C4-2B (cell line): ENCODE data around the gene LRP3.

Source experiments
- H3K27ac ChIP-seq: fragments of 450-650 bp; 2 replicates; pipeline ENCODE4 v1.5.1; 2017
- ZFX ChIP-seq: fragments of 450-650 bp; IDR thresholded peaks from 2 replicates; pipeline ENCODE4 v1.6.1; 2017
- TF ChIP-seq, protein P1 (sequence below): fragments of 450-650 bp; conservative IDR thresholded peaks from 2 replicates; pipeline ENCODE4 v1.5.1; 2017; ENCODE audit warnings: mild to moderate bottlenecking

The LRP3 gene

DNA sequence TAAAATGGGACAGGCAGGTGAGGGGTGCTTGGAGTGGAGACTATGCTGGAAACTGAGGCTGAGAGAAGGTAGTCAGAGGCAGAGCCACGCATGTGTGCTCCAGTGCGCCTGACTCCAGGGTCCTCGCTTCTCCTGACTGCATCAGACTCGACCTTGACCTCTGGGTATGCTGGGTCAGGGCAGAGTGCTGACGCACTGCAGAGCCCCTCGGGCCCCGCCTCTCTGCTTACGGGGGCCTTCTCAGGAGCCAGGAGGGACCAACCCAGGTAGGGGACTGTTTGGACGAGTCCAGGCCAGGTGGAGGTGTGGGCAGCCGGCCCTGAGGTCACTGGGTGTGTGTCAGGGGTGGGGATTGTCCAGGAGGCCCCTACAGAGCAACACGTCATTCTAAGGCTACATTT lies 54.4 kb downstream of the LRP3 start:
- H3K27ac ChIP-seq = no peak overlapping the region
- TF ChIP-seq, protein P1, sequence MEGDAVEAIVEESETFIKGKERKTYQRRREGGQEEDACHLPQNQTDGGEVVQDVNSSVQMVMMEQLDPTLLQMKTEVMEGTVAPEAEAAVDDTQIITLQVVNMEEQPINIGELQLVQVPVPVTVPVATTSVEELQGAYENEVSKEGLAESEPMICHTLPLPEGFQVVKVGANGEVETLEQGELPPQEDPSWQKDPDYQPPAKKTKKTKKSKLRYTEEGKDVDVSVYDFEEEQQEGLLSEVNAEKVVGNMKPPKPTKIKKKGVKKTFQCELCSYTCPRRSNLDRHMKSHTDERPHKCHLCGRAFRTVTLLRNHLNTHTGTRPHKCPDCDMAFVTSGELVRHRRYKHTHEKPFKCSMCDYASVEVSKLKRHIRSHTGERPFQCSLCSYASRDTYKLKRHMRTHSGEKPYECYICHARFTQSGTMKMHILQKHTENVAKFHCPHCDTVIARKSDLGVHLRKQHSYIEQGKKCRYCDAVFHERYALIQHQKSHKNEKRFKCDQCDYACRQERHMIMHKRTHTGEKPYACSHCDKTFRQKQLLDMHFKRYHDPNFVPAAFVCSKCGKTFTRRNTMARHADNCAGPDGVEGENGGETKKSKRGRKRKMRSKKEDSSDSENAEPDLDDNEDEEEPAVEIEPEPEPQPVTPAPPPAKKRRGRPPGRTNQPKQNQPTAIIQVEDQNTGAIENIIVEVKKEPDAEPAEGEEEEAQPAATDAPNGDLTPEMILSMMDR = no peak
- TF ChIP-seq ZFX = no peak

DNA sequence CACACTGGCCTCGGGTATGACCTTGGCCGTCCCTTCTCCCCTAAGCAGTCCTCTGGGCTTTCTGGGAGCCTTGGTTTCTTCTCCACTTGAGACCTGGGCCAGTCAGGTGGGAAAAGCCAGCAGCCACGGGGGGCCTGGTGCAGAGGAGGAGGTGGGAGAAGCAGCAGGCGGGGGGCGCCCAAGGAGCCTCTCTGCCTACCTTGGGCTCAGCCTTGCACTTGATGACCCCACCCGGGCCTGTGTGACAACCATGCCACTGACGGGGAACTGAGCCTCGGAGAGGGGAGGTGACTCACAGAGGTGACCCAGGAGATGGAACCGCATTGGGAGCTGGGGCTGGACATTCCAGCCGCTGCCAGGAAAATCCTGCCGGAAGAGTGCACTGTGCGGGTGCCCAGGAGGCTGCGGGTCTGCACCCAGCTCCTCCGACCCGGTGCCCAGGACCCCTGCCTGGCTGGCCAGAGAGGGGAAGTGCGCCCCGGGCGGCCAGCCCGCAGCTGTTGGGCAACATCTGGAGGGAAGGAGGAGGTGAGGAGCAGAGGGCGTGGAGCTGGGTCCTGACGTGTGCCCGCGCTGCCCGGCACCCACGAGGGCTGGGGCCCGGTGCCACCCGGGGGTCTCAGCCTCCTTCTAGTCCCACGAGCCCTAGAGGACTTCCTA lies 55.0 kb downstream of the LRP3 start:
- no peak for TF ChIP-seq ZFX
- TF ChIP-seq, protein P1 = no peak
- no peak overlapping the region for H3K27ac ChIP-seq

DNA sequence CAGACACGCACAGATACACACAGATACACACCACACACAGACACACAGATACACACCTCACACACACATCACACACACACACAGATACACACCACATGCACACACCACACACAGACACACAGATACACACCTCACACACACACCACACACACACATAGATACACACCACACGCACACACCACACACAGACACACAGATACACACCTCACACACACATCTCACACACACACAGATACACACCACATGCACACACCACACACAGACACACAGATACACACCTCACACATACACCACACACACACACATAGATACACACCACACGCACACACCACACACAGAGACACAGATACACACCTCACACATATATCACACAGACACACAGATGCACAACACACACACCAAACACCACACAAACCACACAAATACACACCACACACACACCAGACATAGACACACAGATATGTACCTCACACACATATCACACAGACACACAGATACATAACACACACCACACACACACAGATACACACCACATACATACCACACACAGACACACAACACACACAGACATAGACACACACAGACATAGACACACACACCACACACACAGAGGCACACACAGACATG lies 55.7 kb downstream of the LRP3 start:
- TF ChIP-seq, protein P1 = no peak
- TF ChIP-seq ZFX = no peak
- H3K27ac ChIP-seq = no peak overlapping the region

DNA sequence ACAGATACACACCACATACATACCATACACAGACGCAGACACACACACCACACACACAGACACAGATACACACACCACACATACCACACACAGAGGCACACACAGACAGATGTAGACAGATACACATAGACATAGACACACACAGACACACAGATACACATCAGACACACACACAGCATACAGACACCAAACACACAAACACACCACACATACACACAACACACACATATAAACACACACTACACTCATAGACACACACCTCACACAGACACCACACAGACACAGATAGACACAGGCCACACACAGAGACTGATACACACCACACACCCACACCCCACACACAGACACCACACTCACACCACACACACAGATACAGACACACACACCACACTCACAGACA lies 56.4 kb downstream of the LRP3 start:
- TF ChIP-seq, protein P1 = no peak
- no peak for TF ChIP-seq ZFX
- H3K27ac ChIP-seq = no peak overlapping the region

DNA sequence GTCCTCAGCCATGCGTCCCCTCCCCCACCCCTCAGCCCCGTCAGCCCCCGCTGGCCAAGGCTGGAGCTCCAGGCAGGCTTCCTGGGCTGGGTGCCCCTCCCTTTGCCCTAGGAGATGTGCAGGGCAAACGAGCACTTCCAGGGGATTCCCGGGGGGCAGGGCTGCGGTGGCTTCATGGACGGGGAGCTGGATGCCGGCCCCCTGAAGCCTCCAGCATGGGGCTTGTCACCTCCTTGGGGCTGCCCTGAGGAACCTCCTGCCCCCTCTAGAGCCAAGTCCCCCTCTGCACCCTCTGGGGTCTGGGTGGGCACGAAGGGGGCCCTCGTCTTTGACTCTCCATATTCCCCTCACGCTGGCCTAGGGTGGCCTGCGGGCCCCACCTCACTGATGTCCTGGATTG lies 56.9 kb downstream of the LRP3 start:
- H3K27ac ChIP-seq = no peak overlapping the region
- TF ChIP-seq, protein P1 = no peak
- no peak for TF ChIP-seq ZFX

DNA sequence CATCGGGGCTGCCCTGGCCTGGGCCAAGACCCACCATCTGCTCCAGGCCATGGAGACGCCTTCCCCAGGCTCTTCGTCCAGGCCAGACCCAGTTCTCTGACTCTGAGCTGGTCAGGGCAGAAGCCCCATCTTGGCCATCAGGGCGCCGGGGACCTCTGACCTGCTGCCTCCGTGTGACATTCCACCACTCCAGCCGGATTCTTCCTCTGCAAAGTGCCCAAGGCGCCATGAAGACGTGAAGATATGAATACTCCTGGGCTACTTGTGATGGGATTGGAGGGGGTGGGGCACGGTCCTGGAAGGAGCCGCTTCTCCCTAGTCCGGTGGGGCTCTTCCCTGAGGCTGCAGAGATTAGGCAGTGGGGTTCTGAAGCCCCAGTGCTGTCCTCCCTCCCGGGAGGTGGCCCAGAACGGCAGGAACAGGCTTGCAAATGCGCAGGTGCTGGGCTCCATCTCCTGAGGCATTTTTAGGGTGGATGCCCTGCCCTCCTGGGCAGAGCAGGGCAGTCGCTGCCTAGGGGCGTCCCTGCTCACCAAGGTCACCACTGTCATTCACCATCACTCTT lies 57.5 kb downstream of the LRP3 start:
- no peak overlapping the region for H3K27ac ChIP-seq
- TF ChIP-seq ZFX = no peak
- TF ChIP-seq, protein P1 = no peak

DNA sequence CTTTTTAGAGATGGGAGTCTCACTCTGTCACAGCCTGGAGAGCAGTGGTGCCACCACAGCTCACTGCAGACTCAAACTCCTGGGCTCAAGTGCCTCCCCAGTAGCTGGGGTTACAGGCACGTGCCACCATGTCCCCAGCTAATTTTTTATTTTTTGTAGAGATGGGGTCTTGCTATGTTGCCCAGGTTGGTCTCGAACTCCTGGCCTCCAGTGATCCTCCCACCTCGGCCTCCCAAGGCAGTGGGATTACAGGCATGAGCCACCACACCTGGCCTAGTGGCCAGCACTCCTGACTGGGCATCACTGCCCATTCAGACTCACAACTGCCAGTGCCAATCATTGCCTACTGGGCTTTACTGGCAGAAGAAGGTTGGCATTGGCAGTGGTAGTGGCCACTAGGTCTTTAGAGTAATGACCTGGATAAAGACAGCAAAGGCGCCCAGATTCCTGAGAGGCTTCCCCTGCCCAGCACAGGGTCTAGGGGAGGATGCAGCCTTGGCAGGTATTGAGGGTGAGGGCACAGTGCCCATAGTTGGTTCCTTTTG lies 58.4 kb downstream of the LRP3 start:
- no peak overlapping the region for H3K27ac ChIP-seq

More for the DNA sequence above, 58.4 kb downstream of the LRP3 start:
- TF ChIP-seq, protein P1 = no peak
- no peak for TF ChIP-seq ZFX
